ENCODE data around the gene GJB4.

Gene GJB4

DNA sequence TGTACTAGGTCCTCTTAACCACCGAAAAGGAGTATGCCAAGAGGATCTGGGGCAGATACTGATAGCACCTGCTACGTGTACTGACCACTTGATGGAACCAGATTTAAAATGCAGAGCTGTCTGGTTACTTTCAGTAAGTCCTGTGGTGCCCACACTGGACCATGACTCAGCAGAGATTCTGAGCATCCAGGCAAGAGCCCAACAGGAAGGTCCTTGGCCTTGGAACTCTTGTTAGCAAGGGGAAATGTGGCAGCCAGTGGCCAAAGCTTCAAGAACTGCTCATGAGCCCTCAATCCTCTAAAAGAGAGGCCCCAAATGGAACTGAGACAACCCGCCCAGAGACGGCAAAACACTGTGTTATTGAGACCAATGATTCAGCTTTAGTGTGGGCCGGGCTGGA is 8.9 kb upstream of the GJB4 start:
- Histone ChIP-seq H2BK120ac (ENCODE audit: low read depth, low read length) (no peak overlapping the region), H3K14ac (ENCODE audit: low read length in 2 of 2) (no peak overlapping the region)
- WGBS, result 74% methylated on average over 5 of the region's 5 CpGs

GRCh38 chr1:34753163-34753562 is 6.4 kb upstream of the GJB4 start:
- Histone ChIP-seq H3K4me2 (ENCODE audit: low read length, poor library complexity, severe bottlenecking) (no peak overlapping the region), H3K9me3 (ENCODE audit: control insufficient read depth, low read length) (peaks cover 11% of the 10 kb centered on the region), H4K8ac (ENCODE audit: low read length) (no peak overlapping the region), H3K27me3 (ENCODE audit: control insufficient read depth in 1 of 2, insufficient read depth in 1 of 2, low read length in 2 of 2) (peaks cover 0 to 56% of the 10 kb centered on the region in 2 experiments), H3K79me1 (replicated peaks; ENCODE audit: low read length, poor library complexity, severe bottlenecking) (no peaks in the 10 kb centered on the region), H3K23ac (ENCODE audit: low read length in 2 of 2) (no peak overlapping the region), H2AK5ac (ENCODE audit: low read length, severe bottlenecking) (no peak overlapping the region), H2BK5ac (ENCODE audit: low read depth, low read length, poor library complexity, severe bottlenecking) (no peak overlapping the region), H3K27ac (ENCODE audit: low read length, poor library complexity, severe bottlenecking) (no peak overlapping the region), H3K36me3 (ENCODE audit: control insufficient read depth in 1 of 2, insufficient read depth in 2 of 2, low read depth in 1 of 2, low read length in 2 of 2) (no peaks in the 10 kb centered on the region), H4K91ac (ENCODE audit: low read length) (no peak overlapping the region), H2BK15ac (ENCODE audit: low read depth, poor library complexity, severe bottlenecking) (no peak overlapping the region), H3K4me3 (ENCODE audit: insufficient read depth in 1 of 2, low read depth in 1 of 2, low read length in 2 of 2) (no peak overlapping the region), H3K4ac (ENCODE audit: low read depth in 1 of 2, low read length in 2 of 2) (no peak overlapping the region), H3K4me1 (ENCODE audit: control insufficient read depth, insufficient read depth, low read depth, low read length) (no peaks in the 10 kb centered on the region), H2AFZ (ENCODE audit: low read depth, low read length) (no peak overlapping the region), H3K18ac (ENCODE audit: low read depth in 1 of 2, low read length in 2 of 2) (no peak overlapping the region), H2BK120ac (ENCODE audit: low read depth, low read length) (no peak overlapping the region), H3K9ac (ENCODE audit: low read length) (no peak overlapping the region), H2BK12ac (ENCODE audit: low read length in 2 of 2) (no peak overlapping the region), H3K14ac (ENCODE audit: low read length in 2 of 2) (no peak overlapping the region)
- DNase-seq, result no peak
- WGBS, result 94% methylated on average over 3 of the region's 3 CpGs

More for the DNA sequence above, 8.9 kb upstream of the GJB4 start:
- Histone ChIP-seq H2BK15ac (ENCODE audit: low read depth, poor library complexity, severe bottlenecking) (no peak overlapping the region), H2AFZ (ENCODE audit: low read depth, low read length) (no peak overlapping the region), H3K4me1 (ENCODE audit: control insufficient read depth, insufficient read depth, low read depth, low read length) (no peaks in the 10 kb centered on the region), H3K36me3 (ENCODE audit: control insufficient read depth in 1 of 2, insufficient read depth in 2 of 2, low read depth in 1 of 2, low read length in 2 of 2) (no peaks in the 10 kb centered on the region), H3K18ac (ENCODE audit: low read depth in 1 of 2, low read length in 2 of 2) (no peak overlapping the region), H3K9ac (ENCODE audit: low read length) (no peak overlapping the region), H4K8ac (ENCODE audit: low read length) (no peak overlapping the region), H4K91ac (ENCODE audit: low read length) (no peak overlapping the region), H2AK5ac (ENCODE audit: low read length, severe bottlenecking) (no peak overlapping the region), H3K27me3 (ENCODE audit: control insufficient read depth in 1 of 2, insufficient read depth in 1 of 2, low read length in 2 of 2) (peaks cover 0 to 63% of the 10 kb centered on the region in 2 experiments), H3K4me3 (ENCODE audit: insufficient read depth in 1 of 2, low read depth in 1 of 2, low read length in 2 of 2) (no peak overlapping the region), H2BK12ac (ENCODE audit: low read length in 2 of 2) (no peak overlapping the region), H3K4ac (ENCODE audit: low read depth in 1 of 2, low read length in 2 of 2) (no peak overlapping the region), H3K4me2 (ENCODE audit: low read length, poor library complexity, severe bottlenecking) (no peak overlapping the region), H3K23ac (ENCODE audit: low read length in 2 of 2) (no peak overlapping the region), H2BK5ac (ENCODE audit: low read depth, low read length, poor library complexity, severe bottlenecking) (no peak overlapping the region), H3K27ac (ENCODE audit: low read length, poor library complexity, severe bottlenecking) (no peak overlapping the region), H3K79me1 (replicated peaks; ENCODE audit: low read length, poor library complexity, severe bottlenecking) (no peaks in the 10 kb centered on the region), H3K9me3 (ENCODE audit: control insufficient read depth, low read length) (peaks cover 11% of the 10 kb centered on the region)
- no peak for DNase-seq

- Histone ChIP-seq H4K8ac (ENCODE audit: low read length) (no peak within 1 kb of the TSS), H2BK5ac (ENCODE audit: low read depth, low read length, poor library complexity, severe bottlenecking) (no peak within 1 kb of the TSS), H3K27me3 (ENCODE audit: control insufficient read depth in 1 of 2, insufficient read depth in 1 of 2, low read length in 2 of 2) (peaks cover 0 to 56% of the 10 kb centered on the region in 2 experiments), H3K4me1 (ENCODE audit: control insufficient read depth, insufficient read depth, low read depth, low read length) (peaks cover 2% of the 10 kb centered on the region), H2AFZ (ENCODE audit: low read depth, low read length) (no peak within 1 kb of the TSS), H3K79me1 (replicated peaks; ENCODE audit: low read length, poor library complexity, severe bottlenecking) (no peaks in the 10 kb centered on the region), H2AK5ac (ENCODE audit: low read length, severe bottlenecking) (no peak within 1 kb of the TSS), H3K36me3 (ENCODE audit: control insufficient read depth in 1 of 2, insufficient read depth in 2 of 2, low read depth in 1 of 2, low read length in 2 of 2) (no peaks in the 10 kb centered on the region), H3K14ac (ENCODE audit: low read length in 2 of 2) (no peak within 1 kb of the TSS), H2BK15ac (ENCODE audit: low read depth, poor library complexity, severe bottlenecking) (no peak within 1 kb of the TSS), H3K9ac (ENCODE audit: low read length) (no peak within 1 kb of the TSS), H3K27ac (ENCODE audit: low read length, poor library complexity, severe bottlenecking) (no peak within 1 kb of the TSS), H3K23ac (ENCODE audit: low read length in 2 of 2) (no peak within 1 kb of the TSS), H2BK120ac (ENCODE audit: low read depth, low read length) (no peak within 1 kb of the TSS), H3K9me3 (ENCODE audit: control insufficient read depth, low read length) (peaks cover 11% of the 10 kb centered on the region), H2BK12ac (ENCODE audit: low read length in 2 of 2) (no peak within 1 kb of the TSS), H3K18ac (ENCODE audit: low read depth in 1 of 2, low read length in 2 of 2) (no peak within 1 kb of the TSS), H3K4me3 (ENCODE audit: insufficient read depth in 1 of 2, low read depth in 1 of 2, low read length in 2 of 2) (no peak within 1 kb of the TSS), H3K4me2 (ENCODE audit: low read length, poor library complexity, severe bottlenecking) (no peak within 1 kb of the TSS), H3K4ac (ENCODE audit: low read depth in 1 of 2, low read length in 2 of 2) (no peak within 1 kb of the TSS), H4K91ac (ENCODE audit: low read length) (no peak within 1 kb of the TSS)
- 57% methylated on average over 10 of the region's 13 CpGs for WGBS
- DNase-seq, result no peak
Measured at GRCh38 chr1:34754964-34755637, 4.4 kb upstream of the GJB4 start, which contains the start of gene GJB5. GJB5 (plus strand) TSS chr1:34755047; CDS start chr1:34757331, 2,284 bp downstream.

DNA sequence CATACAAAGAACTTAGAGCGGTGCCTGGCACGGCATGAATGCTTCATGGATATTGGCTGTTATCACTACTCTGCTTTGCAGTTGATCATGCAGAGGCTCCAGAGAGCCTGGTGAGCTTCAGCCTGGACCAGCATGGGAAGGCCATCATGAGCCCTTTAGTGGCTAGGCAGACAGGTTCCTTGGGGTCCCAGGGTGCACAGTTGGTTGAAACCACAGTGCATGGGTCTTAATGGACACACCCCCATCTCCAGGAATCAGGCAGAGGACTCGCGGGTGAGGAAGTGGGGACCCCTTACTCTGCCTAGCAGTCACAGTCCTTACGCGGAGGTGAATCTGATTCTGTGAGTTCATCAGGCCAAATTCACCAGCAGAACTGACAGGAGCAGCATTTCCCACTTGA is 3.6 kb upstream of the GJB4 start:
- peaks cover 11% of the 10 kb centered on the region for H3K9me3 ChIP-seq (ENCODE audit: control insufficient read depth, low read length)
- H2BK15ac ChIP-seq (ENCODE audit: low read depth, poor library complexity, severe bottlenecking), result no peak overlapping the region
- H3K4me3 ChIP-seq (ENCODE audit: insufficient read depth in 1 of 2, low read depth in 1 of 2, low read length in 2 of 2), result no peak overlapping the region
- H2BK120ac ChIP-seq (ENCODE audit: low read depth, low read length), result no peak overlapping the region
- no peaks in the 10 kb centered on the region for H3K79me1 ChIP-seq (replicated peaks; ENCODE audit: low read length, poor library complexity, severe bottlenecking)
- no peak overlapping the region for H3K9ac ChIP-seq (ENCODE audit: low read length)
- no peaks in the 10 kb centered on the region for H3K36me3 ChIP-seq (ENCODE audit: control insufficient read depth in 1 of 2, insufficient read depth in 2 of 2, low read depth in 1 of 2, low read length in 2 of 2)
- no peak overlapping the region for H3K27ac ChIP-seq (ENCODE audit: low read length, poor library complexity, severe bottlenecking)
- H3K18ac ChIP-seq (ENCODE audit: low read depth in 1 of 2, low read length in 2 of 2), result no peak overlapping the region
- H3K23ac ChIP-seq (ENCODE audit: low read length in 2 of 2), result no peak overlapping the region
- no peak overlapping the region for H4K8ac ChIP-seq (ENCODE audit: low read length)
- H2BK5ac ChIP-seq (ENCODE audit: low read depth, low read length, poor library complexity, severe bottlenecking), result no peak overlapping the region
- H2AFZ ChIP-seq (ENCODE audit: low read depth, low read length), result no peak overlapping the region
- H2AK5ac ChIP-seq (ENCODE audit: low read length, severe bottlenecking), result no peak overlapping the region
- H4K91ac ChIP-seq (ENCODE audit: low read length), result no peak overlapping the region
- no peak overlapping the region for H3K14ac ChIP-seq (ENCODE audit: low read length in 2 of 2)
- H3K4ac ChIP-seq (ENCODE audit: low read depth in 1 of 2, low read length in 2 of 2), result no peak overlapping the region
- no peak for DNase-seq
- peaks cover 0 to 58% of the 10 kb centered on the region in 2 experiments for H3K27me3 ChIP-seq (ENCODE audit: control insufficient read depth in 1 of 2, insufficient read depth in 1 of 2, low read length in 2 of 2)
- H2BK12ac ChIP-seq (ENCODE audit: low read length in 2 of 2), result no peak overlapping the region
- no peak overlapping the region for H3K4me2 ChIP-seq (ENCODE audit: low read length, poor library complexity, severe bottlenecking)
- H3K4me1 ChIP-seq (ENCODE audit: control insufficient read depth, insufficient read depth, low read depth, low read length), result peaks cover 2% of the 10 kb centered on the region
- 91% methylated on average over 6 of the region's 6 CpGs for WGBS
